Measurements from ENCODE around the gene TAS2R30. TPM values are rescaled to one million over a fixed set of nuclear protein-coding genes. Genes with fewer than 3 reads are reported as not detected.

Gene TAS2R30, protein sequence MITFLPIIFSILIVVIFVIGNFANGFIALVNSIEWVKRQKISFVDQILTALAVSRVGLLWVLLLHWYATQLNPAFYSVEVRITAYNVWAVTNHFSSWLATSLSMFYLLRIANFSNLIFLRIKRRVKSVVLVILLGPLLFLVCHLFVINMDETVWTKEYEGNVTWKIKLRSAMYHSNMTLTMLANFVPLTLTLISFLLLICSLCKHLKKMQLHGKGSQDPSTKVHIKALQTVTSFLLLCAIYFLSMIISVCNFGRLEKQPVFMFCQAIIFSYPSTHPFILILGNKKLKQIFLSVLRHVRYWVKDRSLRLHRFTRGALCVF
- total RNA-seq: 3.2 and 4.9 TPM in 2 replicates

DNA sequence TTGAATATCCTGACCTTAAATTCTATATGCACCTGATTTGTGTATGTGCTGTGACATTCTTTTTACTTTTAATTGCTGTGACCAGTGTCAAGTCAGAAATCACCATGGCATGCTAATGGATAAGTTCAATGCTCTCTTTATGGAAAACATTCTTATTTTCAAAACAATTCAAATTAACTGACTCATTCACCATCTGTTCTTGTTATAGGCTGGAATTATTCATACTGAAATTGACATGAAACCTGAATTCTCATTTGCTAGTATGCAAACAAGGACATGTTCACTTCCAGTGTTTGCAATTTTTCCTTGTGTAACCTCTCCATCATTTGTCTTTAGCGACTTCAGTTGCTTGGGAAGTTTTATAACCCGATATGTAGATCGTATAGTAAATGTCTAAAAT is at the start of gene TAS2R30:
TSS of gene TAS2R30 (minus strand) at position 340 of the 400 bp plus-strand sequence. CDS start 400 bp downstream, outside the sequence.

DNA sequence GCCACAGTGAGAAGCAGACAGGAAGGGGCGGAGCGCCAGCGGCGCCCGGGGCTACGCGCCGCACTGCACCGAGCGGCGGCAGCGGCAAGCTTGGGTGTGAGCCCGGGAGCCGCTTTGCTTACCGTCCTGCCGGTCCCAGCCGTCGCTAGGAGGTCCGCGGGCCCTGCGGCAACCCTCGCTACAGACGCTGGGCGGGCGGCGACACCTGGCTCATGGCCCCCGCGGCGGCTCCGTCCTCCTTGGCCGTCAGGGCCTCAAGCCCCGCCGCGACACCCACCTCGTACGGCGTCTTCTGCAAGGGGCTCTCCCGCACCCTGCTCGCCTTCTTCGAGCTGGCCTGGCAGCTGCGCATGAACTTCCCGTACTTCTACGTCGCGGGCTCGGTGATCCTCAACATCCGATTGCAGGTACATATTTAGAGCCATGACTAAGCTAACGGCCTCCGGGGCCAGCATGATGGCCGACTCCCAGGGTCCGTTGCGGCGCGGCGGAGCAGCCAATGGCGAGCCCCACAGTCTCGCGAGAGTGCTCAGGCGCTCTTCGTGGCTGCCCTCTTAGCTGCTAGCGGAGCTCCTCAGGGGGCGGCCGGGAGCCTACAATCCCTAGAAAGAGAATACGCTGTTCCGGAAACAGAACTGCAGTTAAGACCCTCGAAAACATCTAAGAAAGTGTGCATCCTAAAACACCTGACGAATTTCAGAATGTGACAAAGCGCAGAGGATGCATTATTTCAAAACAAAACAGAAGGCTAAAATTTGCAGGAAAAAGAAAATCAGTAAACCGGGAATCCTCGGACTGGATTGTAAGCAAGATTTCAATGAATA is 36.9 kb upstream of the TAS2R30 start, which contains the start of gene SMIM10L1:
TSS of gene SMIM10L1 (plus strand) at position 50 of the 824 bp plus-strand sequence. CDS start at position 213, 163 bp downstream.

DNA sequence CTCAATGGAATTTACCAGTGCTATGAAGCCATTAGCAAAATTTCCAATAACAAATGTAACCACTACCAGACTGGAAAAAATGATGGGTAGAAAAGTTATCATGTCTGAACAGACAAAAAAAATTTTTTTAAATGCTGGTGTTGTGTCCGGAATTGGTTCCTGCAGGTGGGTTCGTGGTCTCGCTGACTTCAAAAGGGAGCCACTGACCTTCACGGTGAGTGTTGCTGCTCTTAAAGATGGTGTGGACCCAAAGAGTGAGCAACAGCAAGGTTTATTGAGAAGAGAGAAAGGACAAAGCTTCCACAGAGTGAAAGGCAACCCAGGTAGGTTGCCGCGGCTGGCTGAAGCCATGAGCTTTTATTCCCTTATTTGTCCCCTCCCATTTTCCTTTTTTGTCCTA is 42.3 kb downstream of the TAS2R30 start, which contains the start of gene TAS2R43:
TSS of gene TAS2R43 (minus strand) at position 186 of the 400 bp plus-strand sequence. CDS start at position 102, 84 bp downstream.

Other genes with a start within 250 kb of the TAS2R30 start
- 0.32 and 1.8 TPM in 2 replicates for gene TAS2R13, start 225.1 kb downstream of the TAS2R30 start, total RNA-seq
- not detected in 2 replicates for gene PRH2, start 205.4 kb downstream of the TAS2R30 start, total RNA-seq
- 1.3 and 2.4 TPM in 2 replicates for gene TAS2R14, start 195.4 kb downstream of the TAS2R30 start, total RNA-seq
- gene TAS2R50, start 147.7 kb downstream of the TAS2R30 start, total RNA-seq: 1.9 and 2.1 TPM in 2 replicates
- gene TAS2R20, start 136.3 kb downstream of the TAS2R30 start, total RNA-seq: 1.6 and 2.4 TPM in 2 replicates
- gene TAS2R19, start 112.0 kb downstream of the TAS2R30 start, total RNA-seq: 4.0 and 5.5 TPM in 2 replicates
- gene TAS2R31, start 103.2 kb downstream of the TAS2R30 start, total RNA-seq: 5.2 and 6.8 TPM in 2 replicates
- 2.1 and 3.2 TPM in 2 replicates for gene TAS2R46, start 72.3 kb downstream of the TAS2R30 start, total RNA-seq
- gene TAS2R43, start 42.3 kb downstream of the TAS2R30 start, total RNA-seq: under 0.01 and 1.7 TPM in 2 replicates
- gene SMIM10L1, start 36.5 kb upstream of the TAS2R30 start, total RNA-seq: 5.0 and 5.8 TPM in 2 replicates
- gene TAS2R42, start 52.3 kb upstream of the TAS2R30 start, total RNA-seq: not detected in 2 replicates
- not detected in 2 replicates for gene PRB3, start 135.1 kb upstream of the TAS2R30 start, total RNA-seq
- not detected in 2 replicates for gene PRB4, start 175.8 kb upstream of the TAS2R30 start, total RNA-seq